AG04449 (cell line): ENCODE data around the gene ASTN2.

Source experiments
- CTCF ChIA-PET: fragments of 350-600 bp; formaldehyde crosslinking; extraction: SDS; loops from one replicate; lab custom pipeline; 2021; ENCODE audit warnings: antibody characterized with exemption; lab: Yijun Ruan, JAX
- POLR2A ChIA-PET: fragments of 400-600, 350-600 bp; formaldehyde crosslinking; extraction: SDS; loops from one replicate; lab custom pipeline; 2020; ENCODE audit warnings: antibody characterized with exemption, inconsistent platforms; lab: Yijun Ruan, JAX
- DNase-seq: peaks from one replicate; pipeline ENCODE4 v3.0.0-alpha.2; 2010; ENCODE audit warnings: low read depth, low spot score
- H3K4me3 ChIP-seq: 2 replicates; pipeline ENCODE4 v1.5.1; 2011; ENCODE audit warnings: low read depth, mild to moderate bottlenecking, control low read depth, low read length
- TF ChIP-seq, protein P1 (sequence below): IDR thresholded peaks from one replicate; pipeline ENCODE4 v1.5.1; 2011; ENCODE audit warnings: mild to moderate bottlenecking, moderate library complexity, low read length, control low read depth, inconsistent platforms; ENCODE audit not compliant: insufficient read depth; ENCODE audit errors: missing control alignments

ASTN2 gene

DNA sequence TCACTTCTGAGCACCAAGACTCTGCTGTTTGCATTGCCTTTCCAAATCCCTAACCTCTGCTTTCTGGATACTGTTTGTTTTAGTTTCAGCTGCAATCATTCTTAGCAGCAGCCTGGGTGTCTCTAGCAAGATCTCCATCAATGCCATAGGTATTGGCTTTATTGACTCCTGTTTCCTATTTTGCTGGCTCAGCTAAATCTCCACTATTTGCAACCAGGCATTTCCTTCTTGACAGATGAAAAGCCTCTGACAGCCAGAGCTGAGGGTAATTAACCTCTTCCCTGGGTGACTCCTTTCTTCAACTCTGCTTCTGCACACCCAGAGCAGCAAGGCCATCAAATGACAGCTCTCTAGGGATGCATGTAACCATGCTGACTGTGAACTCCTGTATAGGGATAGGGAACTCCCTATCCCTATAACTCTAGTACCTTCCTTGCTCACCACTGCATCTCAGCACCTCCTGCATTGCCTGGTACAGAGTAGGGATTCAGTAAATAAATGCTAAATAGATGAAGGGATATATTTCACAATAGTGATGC, 434.2 kb downstream of the ASTN2 start:
- no peak for DNase-seq
- POLR2A ChIA-PET: no interaction called here
- TF ChIP-seq, protein P1, sequence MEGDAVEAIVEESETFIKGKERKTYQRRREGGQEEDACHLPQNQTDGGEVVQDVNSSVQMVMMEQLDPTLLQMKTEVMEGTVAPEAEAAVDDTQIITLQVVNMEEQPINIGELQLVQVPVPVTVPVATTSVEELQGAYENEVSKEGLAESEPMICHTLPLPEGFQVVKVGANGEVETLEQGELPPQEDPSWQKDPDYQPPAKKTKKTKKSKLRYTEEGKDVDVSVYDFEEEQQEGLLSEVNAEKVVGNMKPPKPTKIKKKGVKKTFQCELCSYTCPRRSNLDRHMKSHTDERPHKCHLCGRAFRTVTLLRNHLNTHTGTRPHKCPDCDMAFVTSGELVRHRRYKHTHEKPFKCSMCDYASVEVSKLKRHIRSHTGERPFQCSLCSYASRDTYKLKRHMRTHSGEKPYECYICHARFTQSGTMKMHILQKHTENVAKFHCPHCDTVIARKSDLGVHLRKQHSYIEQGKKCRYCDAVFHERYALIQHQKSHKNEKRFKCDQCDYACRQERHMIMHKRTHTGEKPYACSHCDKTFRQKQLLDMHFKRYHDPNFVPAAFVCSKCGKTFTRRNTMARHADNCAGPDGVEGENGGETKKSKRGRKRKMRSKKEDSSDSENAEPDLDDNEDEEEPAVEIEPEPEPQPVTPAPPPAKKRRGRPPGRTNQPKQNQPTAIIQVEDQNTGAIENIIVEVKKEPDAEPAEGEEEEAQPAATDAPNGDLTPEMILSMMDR: no peak
- CTCF ChIA-PET: no interaction called here
- H3K4me3 ChIP-seq: no peak overlapping the region

DNA sequence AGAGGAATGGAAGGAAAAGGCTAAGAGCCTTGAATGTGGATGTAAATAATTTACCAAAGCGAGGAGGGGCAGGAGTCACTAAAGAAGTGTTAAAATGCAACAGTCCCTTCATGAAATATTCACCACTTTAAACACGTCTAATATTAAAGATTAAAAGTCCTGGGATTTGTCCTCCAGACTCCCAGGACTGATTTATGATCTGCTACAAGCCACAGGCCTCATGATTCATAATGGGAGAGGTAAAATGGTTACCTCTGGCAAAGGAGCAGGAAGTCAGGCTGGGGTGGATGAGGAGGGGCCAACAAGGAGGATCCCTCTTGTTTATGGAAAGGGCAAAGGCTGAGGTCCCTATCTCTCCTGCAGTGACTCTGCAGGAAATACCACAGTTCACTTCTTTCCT, 435.4 kb downstream of the ASTN2 start:
- ChIA-PET POLR2A (no interaction called here), CTCF (no interaction called here)
- H3K4me3 ChIP-seq: no peak overlapping the region
- TF ChIP-seq, protein P1: no peak
- DNase-seq: no peak

DNA sequence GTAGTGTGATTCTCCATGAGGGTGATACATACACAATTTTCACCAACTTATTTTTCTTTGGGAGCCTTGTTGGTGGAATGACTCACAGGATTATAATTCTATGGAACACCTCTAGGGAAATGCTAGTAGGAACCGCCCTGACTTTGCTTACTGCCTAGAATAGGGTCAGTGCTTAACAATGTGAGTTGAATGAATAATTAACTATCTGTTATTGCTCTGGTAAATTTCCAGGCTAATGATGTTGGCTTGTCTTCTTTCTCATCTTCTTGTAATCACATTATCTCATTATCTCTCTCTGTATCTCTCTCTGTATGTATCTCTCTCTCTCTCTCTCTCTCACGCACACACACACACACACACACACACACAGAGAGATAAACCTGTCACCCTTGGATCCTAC, 436.7 kb downstream of the ASTN2 start:
- TF ChIP-seq, protein P1: no peak
- ChIA-PET POLR2A (no interaction called here), CTCF (no interaction called here)
- H3K4me3 ChIP-seq: no peak overlapping the region
- DNase-seq: no peak

DNA sequence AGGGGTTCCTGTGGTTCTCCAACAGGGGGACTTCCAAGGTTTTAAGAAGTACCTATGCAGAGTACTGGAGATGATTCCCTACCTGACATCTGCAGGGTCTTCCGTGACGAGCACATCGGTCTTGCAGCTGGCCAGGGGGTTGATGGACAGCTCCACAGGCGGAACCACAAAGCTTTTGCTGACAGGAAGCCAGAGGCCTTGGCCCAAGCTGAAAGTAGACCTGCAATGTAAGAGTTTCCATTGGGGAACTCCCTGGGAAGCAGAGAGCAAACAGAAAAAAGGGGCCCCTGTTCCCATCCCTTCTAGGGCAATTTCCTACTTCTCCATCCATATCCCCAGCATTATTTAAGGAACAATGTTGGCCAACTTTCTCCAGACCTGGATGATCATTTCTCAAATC, 439.7 kb downstream of the ASTN2 start:
- CTCF ChIA-PET: interaction anchor here (0.8 kb wide), 1 partner anchor 74 kb away, joined by 3 read pairs; no protein-coding TSS in a partner anchor
- DNase-seq: no peak
- no peak overlapping the region for H3K4me3 ChIP-seq
- TF ChIP-seq, protein P1: no peak
- POLR2A ChIA-PET: no interaction called here

DNA sequence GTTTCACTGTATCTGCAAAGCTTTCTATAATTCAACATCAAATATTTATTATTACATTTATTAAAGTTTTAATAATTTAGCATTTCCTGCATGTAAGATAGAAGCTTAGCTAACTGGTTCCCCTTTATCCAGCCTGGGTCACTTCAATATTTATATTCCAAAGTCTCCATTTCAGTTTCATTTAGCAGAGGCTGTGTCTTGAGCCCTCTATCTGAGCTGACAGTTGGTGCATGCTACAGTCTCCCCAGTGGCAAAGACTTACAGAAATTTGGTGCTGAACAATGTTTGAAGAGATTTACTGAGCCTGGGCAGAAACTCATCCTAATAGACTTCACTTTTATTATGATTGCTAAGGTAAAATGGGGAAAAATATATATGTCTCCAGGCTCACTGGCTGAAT, 448.7 kb downstream of the ASTN2 start:
- TF ChIP-seq, protein P1: no peak
- CTCF ChIA-PET: interaction anchor here (0.5 to 0.9 kb wide), 2 partner anchors 105 to 229 kb away, joined by 3 read pairs; no protein-coding TSS in a partner anchor
- DNase-seq: no peak

DNA sequence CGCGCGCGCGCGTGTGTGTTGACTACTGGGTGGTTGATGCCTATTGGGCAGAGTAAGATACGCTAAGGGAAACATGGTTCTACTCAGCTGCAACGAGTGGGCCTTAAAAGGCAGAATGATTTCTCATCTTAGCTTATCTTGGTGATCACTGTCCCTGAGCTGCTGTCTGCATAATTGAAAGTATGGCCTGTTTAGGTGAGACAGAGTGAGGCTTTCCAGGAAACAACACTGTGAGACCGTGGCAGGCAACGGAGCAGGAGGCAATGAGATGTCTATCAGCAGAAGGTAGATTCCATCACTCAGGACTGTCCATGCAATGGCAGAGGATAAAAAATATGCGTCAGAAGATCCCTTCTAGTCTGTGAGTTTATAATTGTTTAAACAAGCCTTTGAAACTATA, 450.6 kb downstream of the ASTN2 start:
- ChIA-PET CTCF (no interaction called here), POLR2A (no interaction called here)
- no peak for DNase-seq
- TF ChIP-seq, protein P1: no peak
- no peak overlapping the region for H3K4me3 ChIP-seq

More for the DNA sequence above, 448.7 kb downstream of the ASTN2 start:
- H3K4me3 ChIP-seq: no peak overlapping the region
- POLR2A ChIA-PET: no interaction called here
